ENCODE measurements around the gene LIMK1.

DNA sequence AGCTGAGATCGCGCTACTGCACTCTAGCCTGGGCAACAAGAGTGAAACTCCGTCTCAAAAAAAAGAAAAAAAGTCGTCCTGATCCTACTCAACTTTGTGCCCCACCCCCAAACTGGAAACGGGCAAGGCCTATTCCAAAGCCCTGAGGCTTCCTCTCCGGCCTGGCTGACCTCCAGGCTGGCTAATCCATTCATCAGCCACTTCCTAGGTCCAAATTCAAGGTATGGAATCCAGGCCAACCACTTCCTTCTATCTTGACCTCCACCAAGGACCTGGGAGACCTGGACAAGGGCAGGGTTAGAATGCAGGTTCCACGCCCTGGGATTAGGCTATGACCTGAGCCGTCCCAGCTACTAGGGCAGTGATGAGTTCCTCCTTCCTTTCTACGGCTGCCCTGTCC is 70.1 kb downstream of the LIMK1 start:
- TF ChIP-seq, protein P1, sequence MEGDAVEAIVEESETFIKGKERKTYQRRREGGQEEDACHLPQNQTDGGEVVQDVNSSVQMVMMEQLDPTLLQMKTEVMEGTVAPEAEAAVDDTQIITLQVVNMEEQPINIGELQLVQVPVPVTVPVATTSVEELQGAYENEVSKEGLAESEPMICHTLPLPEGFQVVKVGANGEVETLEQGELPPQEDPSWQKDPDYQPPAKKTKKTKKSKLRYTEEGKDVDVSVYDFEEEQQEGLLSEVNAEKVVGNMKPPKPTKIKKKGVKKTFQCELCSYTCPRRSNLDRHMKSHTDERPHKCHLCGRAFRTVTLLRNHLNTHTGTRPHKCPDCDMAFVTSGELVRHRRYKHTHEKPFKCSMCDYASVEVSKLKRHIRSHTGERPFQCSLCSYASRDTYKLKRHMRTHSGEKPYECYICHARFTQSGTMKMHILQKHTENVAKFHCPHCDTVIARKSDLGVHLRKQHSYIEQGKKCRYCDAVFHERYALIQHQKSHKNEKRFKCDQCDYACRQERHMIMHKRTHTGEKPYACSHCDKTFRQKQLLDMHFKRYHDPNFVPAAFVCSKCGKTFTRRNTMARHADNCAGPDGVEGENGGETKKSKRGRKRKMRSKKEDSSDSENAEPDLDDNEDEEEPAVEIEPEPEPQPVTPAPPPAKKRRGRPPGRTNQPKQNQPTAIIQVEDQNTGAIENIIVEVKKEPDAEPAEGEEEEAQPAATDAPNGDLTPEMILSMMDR (IDR thresholded peaks at IDR 0.05; ENCODE audit: low read depth, low read length, missing input control): no peak
- TF ChIP-seq EGR1 (IDR thresholded peaks at IDR 0.05; ENCODE audit: low read depth in 2 of 2) (no peak), JUND (IDR thresholded peaks at IDR 0.05) (no peak), MAX (IDR thresholded peaks at IDR 0.05) (no peak), TAF1 (conservative IDR thresholded peaks at IDR 0.05) (no peak), FOXA1 (IDR thresholded peaks at IDR 0.05) (no peak), GABPA (IDR thresholded peaks at IDR 0.05 in 1 of 2, conservative IDR thresholded peaks at IDR 0.05 in 1 of 2) (no peak)

All from liver (tissue), 3 donors.